ENCODE measurements around the gene DHRS3. TPM values are rescaled to one million over a fixed set of nuclear protein-coding genes. Genes with fewer than 3 reads are reported as not detected.
"Not testable (repeated sequence)": the region's sequence is repeated elsewhere in the genome, so short reads cannot be mapped to it uniquely, and the experiment has no call there.

Gene DHRS3
- total RNA-seq, 1 experiment from 2014 or later, result 59.4 TPM

DNA sequence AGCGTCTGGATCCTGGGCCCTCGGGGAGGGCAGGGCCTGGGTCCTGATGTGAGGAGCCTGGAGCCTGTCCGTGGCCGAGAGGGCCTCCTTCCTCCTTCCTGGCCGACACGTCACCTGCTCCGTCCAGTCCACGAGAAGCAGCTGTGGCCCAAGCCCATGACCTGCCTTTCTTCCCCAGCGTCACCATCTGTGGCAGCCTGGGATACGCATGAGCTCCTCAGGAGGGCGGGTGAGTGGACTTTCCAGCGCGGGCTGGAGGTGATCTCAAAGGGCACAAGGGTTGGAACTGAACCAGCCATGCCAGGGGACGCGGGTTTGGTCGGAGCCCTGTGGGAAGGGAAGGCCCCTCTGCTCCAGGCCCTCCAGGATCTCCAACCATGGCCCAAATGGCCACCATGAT, 90.4 kb downstream of the DHRS3 start:
- H3K9me3 Mint-ChIP-seq (ENCODE audit: unreplicated experiment), result no peaks in the 10 kb centered on the region
- H3K4me3 Mint-ChIP-seq (ENCODE audit: unreplicated experiment), result no peak overlapping the region
- no TSS peak for BruUV-seq (replicated peaks)
- no peak overlapping the region for H3K27ac Mint-ChIP-seq (ENCODE audit: unreplicated experiment)
- H3K4me3 ChIP-seq (ENCODE audit: low read depth, low read length), result no peak overlapping the region
- intact Hi-C loops (cut with micrococcal nuclease; ENCODE audit: unreplicated experiment), result loop anchor here (5.0 kb wide), 1 partner anchor 90 kb away; the partner anchor contains the start of gene DHRS3
- H3K4me1 ChIP-seq, result peaks cover 30% of the 10 kb centered on the region
- ChIA-PET CTCF (no interaction called here), POLR2A (no interaction called here)
- H3K27me3 ChIP-seq (replicated peaks; ENCODE audit: control insufficient read depth, insufficient read depth, low read length), result no peaks in the 10 kb centered on the region
- no peaks in the 10 kb centered on the region for H3K36me3 Mint-ChIP-seq (ENCODE audit: insufficient read depth, unreplicated experiment)
- peaks cover 29% of the 10 kb centered on the region for H3K4me1 Mint-ChIP-seq (ENCODE audit: low read depth, unreplicated experiment)
- TF ChIP-seq, protein P1, sequence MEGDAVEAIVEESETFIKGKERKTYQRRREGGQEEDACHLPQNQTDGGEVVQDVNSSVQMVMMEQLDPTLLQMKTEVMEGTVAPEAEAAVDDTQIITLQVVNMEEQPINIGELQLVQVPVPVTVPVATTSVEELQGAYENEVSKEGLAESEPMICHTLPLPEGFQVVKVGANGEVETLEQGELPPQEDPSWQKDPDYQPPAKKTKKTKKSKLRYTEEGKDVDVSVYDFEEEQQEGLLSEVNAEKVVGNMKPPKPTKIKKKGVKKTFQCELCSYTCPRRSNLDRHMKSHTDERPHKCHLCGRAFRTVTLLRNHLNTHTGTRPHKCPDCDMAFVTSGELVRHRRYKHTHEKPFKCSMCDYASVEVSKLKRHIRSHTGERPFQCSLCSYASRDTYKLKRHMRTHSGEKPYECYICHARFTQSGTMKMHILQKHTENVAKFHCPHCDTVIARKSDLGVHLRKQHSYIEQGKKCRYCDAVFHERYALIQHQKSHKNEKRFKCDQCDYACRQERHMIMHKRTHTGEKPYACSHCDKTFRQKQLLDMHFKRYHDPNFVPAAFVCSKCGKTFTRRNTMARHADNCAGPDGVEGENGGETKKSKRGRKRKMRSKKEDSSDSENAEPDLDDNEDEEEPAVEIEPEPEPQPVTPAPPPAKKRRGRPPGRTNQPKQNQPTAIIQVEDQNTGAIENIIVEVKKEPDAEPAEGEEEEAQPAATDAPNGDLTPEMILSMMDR (IDR thresholded peaks at IDR 0.05; ENCODE audit: insufficient read depth in 1 of 2, low read depth in 1 of 2, low read length in 1 of 2, severe bottlenecking in 1 of 2, unreplicated experiment in 1 of 2), result no peak
- H3K27me3 Mint-ChIP-seq (ENCODE audit: insufficient read depth, unreplicated experiment), result no peaks in the 10 kb centered on the region
- no peaks in the 10 kb centered on the region for H3K9me3 ChIP-seq
- DNase-seq, result no peak
- H3K36me3 ChIP-seq (ENCODE audit: control insufficient read depth, insufficient read depth, low read length), result no peaks in the 10 kb centered on the region

GRCh38 chr1:12525311-12526181, 92.5 kb downstream of the DHRS3 start:
- Histone ChIP-seq H3K4me1 (peaks cover 27% of the 10 kb centered on the region), H3K27me3 (replicated peaks; ENCODE audit: control insufficient read depth, insufficient read depth, low read length) (no peaks in the 10 kb centered on the region), H3K36me3 (ENCODE audit: control insufficient read depth, insufficient read depth, low read length) (no peaks in the 10 kb centered on the region), H3K4me3 (ENCODE audit: low read depth, low read length) (no peak overlapping the region), H3K9me3 (no peaks in the 10 kb centered on the region)
- H3K27ac Mint-ChIP-seq (ENCODE audit: unreplicated experiment), result peak overlapping the region; percentile 47
- TF ChIP-seq, protein P1 (IDR thresholded peaks at IDR 0.05; ENCODE audit: insufficient read depth in 1 of 2, low read depth in 1 of 2, low read length in 1 of 2, severe bottlenecking in 1 of 2, unreplicated experiment in 1 of 2), result no peak
- BruUV-seq (replicated peaks), result no TSS peak
- H3K9me3 Mint-ChIP-seq (ENCODE audit: unreplicated experiment), result no peaks in the 10 kb centered on the region
- H3K4me3 Mint-ChIP-seq (ENCODE audit: unreplicated experiment), result no peak overlapping the region
- intact Hi-C loops (cut with micrococcal nuclease; ENCODE audit: unreplicated experiment), result loop anchor here (5.0 kb wide), 1 partner anchor 92 kb away; the partner anchor contains the start of gene DHRS3
- ChIA-PET CTCF (no interaction called here), POLR2A (no interaction called here)
- no peaks in the 10 kb centered on the region for H3K27me3 Mint-ChIP-seq (ENCODE audit: insufficient read depth, unreplicated experiment)
- peak in 1 of 2 experiments; percentile 33 for DNase-seq
- H3K36me3 Mint-ChIP-seq (ENCODE audit: insufficient read depth, unreplicated experiment), result no peaks in the 10 kb centered on the region
- H3K4me1 Mint-ChIP-seq (ENCODE audit: low read depth, unreplicated experiment), result peaks cover 27% of the 10 kb centered on the region

- Histone ChIP-seq H3K27me3 (replicated peaks; ENCODE audit: control insufficient read depth, insufficient read depth, low read length) (no peaks in the 10 kb centered on the region), H3K36me3 (ENCODE audit: control insufficient read depth, insufficient read depth, low read length) (no peaks in the 10 kb centered on the region), H3K9me3 (no peaks in the 10 kb centered on the region), H3K4me3 (ENCODE audit: low read depth, low read length) (no peak overlapping the region), H3K4me1 (peaks cover 19% of the 10 kb centered on the region)
- intact Hi-C loops (cut with micrococcal nuclease; ENCODE audit: unreplicated experiment), result no loop called here
- Mint-ChIP-seq H3K4me3 (ENCODE audit: unreplicated experiment) (no peak overlapping the region), H3K4me1 (ENCODE audit: low read depth, unreplicated experiment) (peaks cover 14% of the 10 kb centered on the region), H3K9me3 (ENCODE audit: unreplicated experiment) (no peaks in the 10 kb centered on the region), H3K27me3 (ENCODE audit: insufficient read depth, unreplicated experiment) (no peaks in the 10 kb centered on the region), H3K36me3 (ENCODE audit: insufficient read depth, unreplicated experiment) (no peaks in the 10 kb centered on the region), H3K27ac (ENCODE audit: unreplicated experiment) (no peak overlapping the region)
- ChIA-PET CTCF (interaction anchor here (0.7 kb wide), 1 partner anchor 42 kb away, joined by 3 read pairs; no protein-coding TSS in a partner anchor), POLR2A (no interaction called here)
- TF ChIP-seq, protein P1 (IDR thresholded peaks at IDR 0.05; ENCODE audit: insufficient read depth in 1 of 2, low read depth in 1 of 2, low read length in 1 of 2, severe bottlenecking in 1 of 2, unreplicated experiment in 1 of 2), result no peak
- BruUV-seq (replicated peaks), result no TSS peak
- DNase-seq, result no peak
These were observed 93.7 kb downstream of the DHRS3 start for GRCh38 chr1:12524266-12524665.

DNA sequence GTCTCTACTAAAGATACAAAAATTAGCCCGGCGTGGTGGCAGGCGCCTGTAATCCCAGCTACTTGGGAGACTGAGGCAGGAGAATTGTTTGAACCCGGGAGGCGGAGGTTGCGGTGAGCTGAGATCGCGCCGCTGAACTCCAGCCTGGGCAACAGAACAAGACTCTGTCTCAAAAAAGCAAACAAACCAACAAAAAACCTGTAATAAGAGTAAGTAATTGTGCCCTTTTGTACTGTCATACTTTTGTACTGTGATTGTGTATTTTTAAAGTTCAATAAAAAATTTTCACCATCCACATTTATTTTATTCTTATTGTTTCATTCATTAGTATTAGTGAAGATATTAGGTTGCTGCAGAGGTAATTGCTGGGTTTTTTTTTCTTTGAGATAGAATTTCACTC, 95.2 kb downstream of the DHRS3 start:
- H3K27me3 Mint-ChIP-seq (ENCODE audit: insufficient read depth, unreplicated experiment); H3K36me3 ChIP-seq (ENCODE audit: control insufficient read depth, insufficient read depth, low read length); CTCF ChIA-PET; H3K27ac Mint-ChIP-seq (ENCODE audit: unreplicated experiment); BruUV-seq (replicated peaks); H3K4me3 ChIP-seq (ENCODE audit: low read depth, low read length); H3K9me3 Mint-ChIP-seq (ENCODE audit: unreplicated experiment); POLR2A ChIA-PET; H3K27me3 ChIP-seq (replicated peaks; ENCODE audit: control insufficient read depth, insufficient read depth, low read length); H3K36me3 Mint-ChIP-seq (ENCODE audit: insufficient read depth, unreplicated experiment); H3K4me3 Mint-ChIP-seq (ENCODE audit: unreplicated experiment); intact Hi-C loops (cut with micrococcal nuclease; ENCODE audit: unreplicated experiment); DNase-seq; H3K9me3 ChIP-seq; H3K4me1 ChIP-seq: not testable (repeated sequence)
- peaks cover 10% of the 10 kb centered on the region for H3K4me1 Mint-ChIP-seq (ENCODE audit: low read depth, unreplicated experiment)

Data from Caco-2 (cell line).